Measurements from ENCODE around the gene CNGA4. TPM values are rescaled to one million over a fixed set of nuclear protein-coding genes. Genes with fewer than 3 reads are reported as not detected.

The CNGA4 gene
- total RNA-seq, 1 experiment from 2014 or later = 0.51 TPM

DNA sequence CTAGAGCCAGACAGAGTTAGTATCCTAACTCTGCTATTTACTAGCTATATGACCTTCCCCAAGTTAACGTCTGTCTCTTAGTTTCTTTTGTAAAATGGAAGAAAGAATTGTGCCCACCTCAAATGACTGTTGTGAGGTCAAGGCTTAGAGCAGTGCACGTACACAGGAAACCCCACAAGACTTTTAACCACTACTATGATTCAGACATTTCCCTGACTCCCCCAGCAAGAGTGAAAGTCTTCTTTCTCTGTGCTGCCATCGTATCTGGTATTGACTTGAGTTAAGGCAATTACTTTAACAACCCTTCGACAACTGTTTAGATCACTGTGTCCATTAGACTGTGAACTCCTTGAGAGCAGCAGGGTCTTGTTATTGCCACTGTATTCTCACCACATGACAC, 42.5 kb upstream of the CNGA4 start:
- H3K27ac ChIP-seq (ENCODE audit: low read length) = no peak overlapping the region
- no peaks in the 10 kb centered on the region for H4K20me1 ChIP-seq (ENCODE audit: low read length)
- DNase-seq (no peak), ATAC-seq (no peak)
- intact Hi-C loops (cut with micrococcal nuclease) = no loop called here
- BruUV-seq (replicated peaks) = no TSS peak
- H3K4me2 ChIP-seq (ENCODE audit: low read length) = no peak overlapping the region
- TF ChIP-seq, protein P1, sequence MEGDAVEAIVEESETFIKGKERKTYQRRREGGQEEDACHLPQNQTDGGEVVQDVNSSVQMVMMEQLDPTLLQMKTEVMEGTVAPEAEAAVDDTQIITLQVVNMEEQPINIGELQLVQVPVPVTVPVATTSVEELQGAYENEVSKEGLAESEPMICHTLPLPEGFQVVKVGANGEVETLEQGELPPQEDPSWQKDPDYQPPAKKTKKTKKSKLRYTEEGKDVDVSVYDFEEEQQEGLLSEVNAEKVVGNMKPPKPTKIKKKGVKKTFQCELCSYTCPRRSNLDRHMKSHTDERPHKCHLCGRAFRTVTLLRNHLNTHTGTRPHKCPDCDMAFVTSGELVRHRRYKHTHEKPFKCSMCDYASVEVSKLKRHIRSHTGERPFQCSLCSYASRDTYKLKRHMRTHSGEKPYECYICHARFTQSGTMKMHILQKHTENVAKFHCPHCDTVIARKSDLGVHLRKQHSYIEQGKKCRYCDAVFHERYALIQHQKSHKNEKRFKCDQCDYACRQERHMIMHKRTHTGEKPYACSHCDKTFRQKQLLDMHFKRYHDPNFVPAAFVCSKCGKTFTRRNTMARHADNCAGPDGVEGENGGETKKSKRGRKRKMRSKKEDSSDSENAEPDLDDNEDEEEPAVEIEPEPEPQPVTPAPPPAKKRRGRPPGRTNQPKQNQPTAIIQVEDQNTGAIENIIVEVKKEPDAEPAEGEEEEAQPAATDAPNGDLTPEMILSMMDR (conservative IDR thresholded peaks at IDR 0.05; ENCODE audit: low read depth, low read length) = no peak
- ChIA-PET POLR2A (ENCODE audit: unreplicated experiment) (no interaction called here), CTCF (no interaction called here)
- no peaks in the 10 kb centered on the region for H3K9me2 ChIP-seq (replicated peaks; ENCODE audit: low read length)
- H3K9ac ChIP-seq (ENCODE audit: low read length) = no peak overlapping the region
- H2AFZ ChIP-seq (ENCODE audit: low read length) = no peak overlapping the region
- H3K4me1 ChIP-seq (ENCODE audit: insufficient read depth, low read length) = no peaks in the 10 kb centered on the region
- no peak overlapping the region for H3K4me3 ChIP-seq (ENCODE audit: low read length)
- H3K27me3 ChIP-seq (ENCODE audit: low read length) = no peaks in the 10 kb centered on the region; the same call in 1 of the 2 replicates
- H3K9me3 ChIP-seq (ENCODE audit: low read length) = no peaks in the 10 kb centered on the region
- H3K79me2 ChIP-seq (ENCODE audit: low read length) = no peaks in the 10 kb centered on the region
- H3F3A ChIP-seq (ENCODE audit: low read length, unreplicated experiment) = no peaks in the 10 kb centered on the region
- no peaks in the 10 kb centered on the region for H3K36me3 ChIP-seq (ENCODE audit: low read depth, low read length)

DNA sequence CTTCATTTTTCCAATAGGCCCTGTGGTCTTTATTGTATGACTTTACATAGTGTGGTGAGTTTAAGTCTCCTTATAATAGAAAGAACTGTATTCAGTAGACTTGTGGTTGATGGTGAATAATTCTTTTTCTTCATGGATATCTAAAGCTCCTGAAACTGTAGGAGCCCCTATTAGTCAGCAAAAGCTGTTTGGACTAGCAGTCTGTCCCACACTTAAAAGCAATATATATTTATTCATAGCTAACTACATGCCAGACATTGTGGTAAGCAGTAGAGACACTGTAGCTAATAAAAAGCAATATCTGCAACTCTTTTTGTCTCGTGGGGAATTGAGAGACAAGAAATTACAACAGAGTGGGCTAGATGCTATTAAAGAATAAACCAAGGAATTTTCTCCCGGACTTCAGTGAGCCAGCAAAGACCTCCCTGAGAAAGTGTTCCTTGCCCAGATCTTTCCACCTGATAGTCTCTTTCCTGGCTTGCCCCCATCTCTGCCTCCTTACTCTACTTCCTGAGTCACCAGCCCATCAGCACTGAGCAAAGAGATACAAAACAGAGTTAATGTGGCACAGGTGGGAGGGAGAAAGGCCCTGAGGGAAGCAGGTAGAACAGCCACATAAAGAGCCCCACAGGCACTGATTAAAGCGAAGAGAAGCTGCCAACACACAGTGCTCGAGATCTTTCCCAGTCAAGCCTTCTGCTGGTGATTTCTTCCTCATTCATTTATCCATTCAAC, 41.3 kb upstream of the CNGA4 start:
- no peaks in the 10 kb centered on the region for H3F3A ChIP-seq (ENCODE audit: low read length, unreplicated experiment)
- no peak for DNase-seq
- no peak overlapping the region for H3K27ac ChIP-seq (ENCODE audit: low read length)
- H3K36me3 ChIP-seq (ENCODE audit: low read depth, low read length) = no peaks in the 10 kb centered on the region
- ATAC-seq = no peak
- H3K27me3 ChIP-seq (ENCODE audit: low read length) = no peaks in the 10 kb centered on the region
- H3K4me1 ChIP-seq (ENCODE audit: insufficient read depth, low read length) = no peaks in the 10 kb centered on the region
- no TSS peak for BruUV-seq (replicated peaks)
- intact Hi-C loops (cut with micrococcal nuclease) = no loop called here
- ChIA-PET POLR2A (ENCODE audit: unreplicated experiment) (no interaction called here), CTCF (no interaction called here)
- no peaks in the 10 kb centered on the region for H3K9me2 ChIP-seq (replicated peaks; ENCODE audit: low read length)
- H2AFZ ChIP-seq (ENCODE audit: low read length) = no peak overlapping the region
- H3K9ac ChIP-seq (ENCODE audit: low read length) = no peak overlapping the region
- no peaks in the 10 kb centered on the region for H3K79me2 ChIP-seq (ENCODE audit: low read length)
- no peaks in the 10 kb centered on the region for H3K9me3 ChIP-seq (ENCODE audit: low read length)
- no peak overlapping the region for H3K4me3 ChIP-seq (ENCODE audit: low read length)
- no peak overlapping the region for H3K4me2 ChIP-seq (ENCODE audit: low read length)
- no peaks in the 10 kb centered on the region for H4K20me1 ChIP-seq (ENCODE audit: low read length)
- no peak for TF ChIP-seq EZH2 (IDR thresholded peaks at IDR 0.05; ENCODE audit: low read length, unreplicated experiment)
- TF ChIP-seq, protein P1 (conservative IDR thresholded peaks at IDR 0.05; ENCODE audit: low read depth, low read length) = no peak

DNA sequence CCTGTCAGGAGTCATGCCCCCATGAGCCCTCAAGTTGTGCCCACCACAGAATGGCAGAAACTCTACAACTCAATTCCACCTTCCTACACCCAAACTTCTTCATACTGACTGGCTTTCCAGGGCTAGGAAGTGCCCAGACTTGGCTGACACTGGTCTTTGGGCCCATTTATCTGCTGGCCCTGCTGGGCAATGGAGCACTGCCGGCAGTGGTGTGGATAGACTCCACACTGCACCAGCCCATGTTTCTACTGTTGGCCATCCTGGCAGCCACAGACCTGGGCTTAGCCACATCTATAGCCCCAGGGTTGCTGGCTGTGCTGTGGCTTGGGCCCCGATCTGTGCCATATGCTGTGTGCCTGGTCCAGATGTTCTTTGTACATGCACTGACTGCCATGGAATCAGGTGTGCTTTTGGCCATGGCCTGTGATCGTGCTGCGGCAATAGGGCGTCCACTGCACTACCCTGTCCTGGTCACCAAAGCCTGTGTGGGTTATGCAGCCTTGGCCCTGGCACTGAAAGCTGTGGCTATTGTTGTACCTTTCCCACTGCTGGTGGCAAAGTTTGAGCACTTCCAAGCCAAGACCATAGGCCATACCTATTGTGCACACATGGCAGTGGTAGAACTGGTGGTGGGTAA, 39.6 kb upstream of the CNGA4 start, which contains the start of gene OR52W1:
Gene OR52W1 (plus strand): TSS at position 51 of the 637 bp plus-strand sequence. CDS start 0 bp downstream, at position 51.
- H3K27ac ChIP-seq (ENCODE audit: low read length) = no peak within 1 kb of the TSS
- H3F3A ChIP-seq (ENCODE audit: low read length, unreplicated experiment) = no peaks in the 10 kb centered on the region
- DNase-seq = no peak
- no TSS peak for BruUV-seq (replicated peaks)
- ATAC-seq = no peak
- no peaks in the 10 kb centered on the region for H3K79me2 ChIP-seq (ENCODE audit: low read length)
- H3K4me2 ChIP-seq (ENCODE audit: low read length) = no peak within 1 kb of the TSS
- CTCF ChIA-PET = no interaction called here
- TF ChIP-seq, protein P1 (conservative IDR thresholded peaks at IDR 0.05; ENCODE audit: low read depth, low read length) = no peak
- TF ChIP-seq EZH2 (IDR thresholded peaks at IDR 0.05; ENCODE audit: low read length, unreplicated experiment) (no peak), EZH2phosphoT487 (IDR thresholded peaks at IDR 0.05; ENCODE audit: borderline replicate concordance, low read length) (no peak)
- no peaks in the 10 kb centered on the region for H3K27me3 ChIP-seq (ENCODE audit: low read length)
- H3K9me2 ChIP-seq (replicated peaks; ENCODE audit: low read length) = no peaks in the 10 kb centered on the region
- POLR2A ChIA-PET (ENCODE audit: unreplicated experiment) = no interaction called here
- H3K9ac ChIP-seq (ENCODE audit: low read length) = no peak within 1 kb of the TSS
- H3K4me3 ChIP-seq (ENCODE audit: low read length) = no peak within 1 kb of the TSS
- no peaks in the 10 kb centered on the region; the same call in 1 of the 2 replicates for H3K36me3 ChIP-seq (ENCODE audit: low read depth, low read length)
- H3K4me1 ChIP-seq (ENCODE audit: insufficient read depth, low read length) = no peaks in the 10 kb centered on the region
- intact Hi-C loops (cut with micrococcal nuclease) = no loop called here
- no peak within 1 kb of the TSS for H2AFZ ChIP-seq (ENCODE audit: low read length)
- no peaks in the 10 kb centered on the region for H4K20me1 ChIP-seq (ENCODE audit: low read length)
- no peaks in the 10 kb centered on the region for H3K9me3 ChIP-seq (ENCODE audit: low read length)

Data from PC-3 (cell line).